Loucy (cell line): ENCODE data around the gene COL13A1.

Experiments
- H2AFZ ChIP-seq: fragments of 200-600 bp; sonication (generic); 2 replicates; pipeline ENCODE4 v1.6.0; 2016; ENCODE audit warnings: antibody characterized with exemption, mild to moderate bottlenecking, low read length, moderate library complexity
- H3F3A ChIP-seq: fragments of 200-600 bp; 2 replicates; pipeline ENCODE4 v1.6.0; 2016; ENCODE audit warnings: antibody characterized with exemption, low read depth, mild to moderate bottlenecking
- H3K27me3 ChIP-seq: fragments of 200-600 bp; sonication (generic); 2 replicates; pipeline ENCODE4 v1.6.1; 2014; ENCODE audit warnings: low read length, mild to moderate bottlenecking; ENCODE audit not compliant: insufficient read depth, poor library complexity, severe bottlenecking
- H3K36me3 ChIP-seq: fragments of 200-600 bp; sonication (generic); 2 replicates; pipeline ENCODE4 v1.6.1; 2016; ENCODE audit warnings: low read length; ENCODE audit not compliant: insufficient read depth
- H3K4me1 ChIP-seq: fragments of 200-600 bp; sonication (generic); 2 replicates; pipeline ENCODE4 v1.5.1; 2014; ENCODE audit warnings: low read length, mild to moderate bottlenecking; ENCODE audit not compliant: insufficient read depth, poor library complexity, severe bottlenecking
- H3K4me2 ChIP-seq: fragments of 200-600 bp; sonication (generic); 2 replicates; pipeline ENCODE4 v1.6.0; 2014; ENCODE audit warnings: antibody characterized with exemption, low read length, low read depth, mild to moderate bottlenecking; ENCODE audit not compliant: poor library complexity, severe bottlenecking
- H3K4me3 ChIP-seq: fragments of 200-600 bp; sonication (generic); 2 replicates; pipeline ENCODE4 v1.5.1; 2014; ENCODE audit warnings: low read length, mild to moderate bottlenecking, mixed read lengths; ENCODE audit not compliant: poor library complexity, severe bottlenecking
- H3K79me2 ChIP-seq: fragments of 200-600 bp; sonication (generic); 2 replicates; pipeline ENCODE4 v1.6.1; 2014; ENCODE audit warnings: low read length; ENCODE audit not compliant: insufficient read depth
- H3K9ac ChIP-seq: fragments of 200-600 bp; sonication (generic); 2 replicates; pipeline ENCODE4 v1.6.0; 2014; ENCODE audit warnings: mild to moderate bottlenecking, low read depth, low read length, moderate library complexity; ENCODE audit not compliant: poor library complexity, severe bottlenecking
- H3K9me2 ChIP-seq: fragments of 200-600 bp; sonication (generic); replicated peaks from 2 replicates; pipeline ENCODE4 v1.6.1; 2016; ENCODE audit warnings: low read depth, low read length, mixed read lengths
- H3K9me3 ChIP-seq: fragments of 200-600 bp; sonication (generic); 2 replicates; pipeline ENCODE4 v1.6.1; 2014; ENCODE audit warnings: mild to moderate bottlenecking, antibody characterized with exemption, low read length, low read depth; ENCODE audit not compliant: insufficient read depth
- H4K20me1 ChIP-seq: fragments of 200-600 bp; sonication (generic); 2 replicates; pipeline ENCODE4 v1.6.0; 2014; ENCODE audit warnings: antibody characterized with exemption, low read length, mild to moderate bottlenecking; ENCODE audit not compliant: insufficient read depth, poor library complexity, severe bottlenecking
- EZH2phosphoT487 ChIP-seq: fragments of 200-600 bp; IDR thresholded peaks from 2 replicates; pipeline ENCODE4 v1.6.1; 2018; ENCODE audit warnings: antibody characterized with exemption, mild to moderate bottlenecking, moderate library complexity, borderline replicate concordance
- TF ChIP-seq, protein P1 (sequence below): fragments of 200-600 bp; sonication (generic); conservative IDR thresholded peaks from 2 replicates; pipeline ENCODE4 v1.5.1; 2014; ENCODE audit warnings: mild to moderate bottlenecking, antibody characterized with exemption, low read length

COL13A1 gene

DNA sequence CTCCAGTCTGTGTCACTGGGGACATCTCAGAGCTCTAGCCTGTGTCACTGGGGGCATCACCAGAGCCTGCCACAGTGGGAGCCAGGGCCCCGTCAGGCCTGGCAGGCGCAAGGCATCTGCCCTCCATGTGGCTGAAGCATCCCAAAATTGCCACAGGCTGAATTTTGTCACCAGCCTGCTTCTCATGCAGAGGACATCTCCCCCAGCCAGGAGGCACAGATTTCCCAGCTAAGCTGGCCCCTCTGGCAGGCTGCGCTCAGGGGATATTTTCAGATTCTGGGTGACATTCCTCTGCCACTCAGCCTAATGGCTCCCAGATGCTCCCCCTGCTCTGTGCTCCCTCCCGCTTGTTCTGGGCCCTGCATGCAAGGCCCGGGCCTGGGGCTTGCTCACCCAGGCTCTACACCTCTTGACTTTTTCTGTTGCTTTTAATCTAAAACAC is 64.6 kb downstream of the COL13A1 start:
- no peaks in the 10 kb centered on the region for H4K20me1 ChIP-seq
- H3F3A ChIP-seq, result no peaks in the 10 kb centered on the region
- H3K36me3 ChIP-seq, result no peaks in the 10 kb centered on the region
- no peak overlapping the region for H3K4me2 ChIP-seq
- H3K9ac ChIP-seq, result no peak overlapping the region
- H3K4me1 ChIP-seq, result peaks cover 2% of the 10 kb centered on the region
- no peaks in the 10 kb centered on the region for H3K9me3 ChIP-seq
- TF ChIP-seq EZH2phosphoT487, result no peak
- H3K4me3 ChIP-seq, result no peak overlapping the region
- H3K9me2 ChIP-seq, result no peaks in the 10 kb centered on the region
- no peaks in the 10 kb centered on the region for H3K27me3 ChIP-seq
- no peak overlapping the region for H2AFZ ChIP-seq
- H3K79me2 ChIP-seq, result no peaks in the 10 kb centered on the region

DNA sequence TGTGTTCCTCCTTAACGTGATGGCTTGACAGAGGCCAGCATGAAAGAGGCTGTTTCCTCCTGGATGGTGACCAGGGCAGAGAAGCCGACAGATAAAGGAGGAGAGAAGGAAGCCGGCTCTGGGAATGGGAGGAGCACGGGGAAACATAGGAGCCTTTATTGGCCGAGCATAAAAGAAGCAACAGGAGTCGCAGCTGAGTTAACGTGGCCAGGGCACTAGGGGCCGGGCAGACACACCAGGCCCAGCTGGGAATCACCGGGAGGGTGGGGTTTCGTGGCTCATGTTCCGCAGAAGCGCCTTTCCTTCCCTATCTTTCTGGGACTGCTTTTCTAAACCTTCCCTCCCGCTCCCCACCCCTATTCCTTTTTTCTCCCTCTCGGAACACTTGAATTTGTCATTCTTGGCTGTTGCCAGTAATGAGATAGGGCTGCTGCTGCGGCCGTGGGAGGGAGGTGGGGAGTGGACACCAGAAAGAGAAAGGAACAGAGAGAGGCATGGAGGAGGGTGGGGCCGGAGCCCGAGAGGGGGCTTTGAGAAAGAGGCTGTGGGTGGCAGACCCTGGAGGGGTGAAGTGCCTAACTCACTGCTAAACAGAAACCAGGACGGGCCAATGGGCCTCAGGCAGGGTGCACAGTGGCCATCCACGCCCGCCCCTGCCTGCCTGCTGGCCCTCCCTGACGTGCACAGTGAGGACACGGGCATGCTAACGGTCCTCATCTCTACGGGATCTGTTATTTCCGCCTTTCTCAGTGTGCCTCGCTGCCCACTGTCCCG is 65.2 kb downstream of the COL13A1 start:
- Histone ChIP-seq H3K9me2 (no peaks in the 10 kb centered on the region), H3K9ac (no peak overlapping the region), H3K4me1 (no peaks in the 10 kb centered on the region), H3K27me3 (no peaks in the 10 kb centered on the region), H3K36me3 (no peaks in the 10 kb centered on the region), H4K20me1 (no peaks in the 10 kb centered on the region), H3F3A (no peaks in the 10 kb centered on the region), H2AFZ (no peak overlapping the region), H3K4me2 (no peak overlapping the region), H3K4me3 (no peak overlapping the region), H3K79me2 (no peaks in the 10 kb centered on the region), H3K9me3 (no peaks in the 10 kb centered on the region)
- TF ChIP-seq, protein P1, sequence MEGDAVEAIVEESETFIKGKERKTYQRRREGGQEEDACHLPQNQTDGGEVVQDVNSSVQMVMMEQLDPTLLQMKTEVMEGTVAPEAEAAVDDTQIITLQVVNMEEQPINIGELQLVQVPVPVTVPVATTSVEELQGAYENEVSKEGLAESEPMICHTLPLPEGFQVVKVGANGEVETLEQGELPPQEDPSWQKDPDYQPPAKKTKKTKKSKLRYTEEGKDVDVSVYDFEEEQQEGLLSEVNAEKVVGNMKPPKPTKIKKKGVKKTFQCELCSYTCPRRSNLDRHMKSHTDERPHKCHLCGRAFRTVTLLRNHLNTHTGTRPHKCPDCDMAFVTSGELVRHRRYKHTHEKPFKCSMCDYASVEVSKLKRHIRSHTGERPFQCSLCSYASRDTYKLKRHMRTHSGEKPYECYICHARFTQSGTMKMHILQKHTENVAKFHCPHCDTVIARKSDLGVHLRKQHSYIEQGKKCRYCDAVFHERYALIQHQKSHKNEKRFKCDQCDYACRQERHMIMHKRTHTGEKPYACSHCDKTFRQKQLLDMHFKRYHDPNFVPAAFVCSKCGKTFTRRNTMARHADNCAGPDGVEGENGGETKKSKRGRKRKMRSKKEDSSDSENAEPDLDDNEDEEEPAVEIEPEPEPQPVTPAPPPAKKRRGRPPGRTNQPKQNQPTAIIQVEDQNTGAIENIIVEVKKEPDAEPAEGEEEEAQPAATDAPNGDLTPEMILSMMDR, result no peak
- no peak for TF ChIP-seq EZH2phosphoT487

DNA sequence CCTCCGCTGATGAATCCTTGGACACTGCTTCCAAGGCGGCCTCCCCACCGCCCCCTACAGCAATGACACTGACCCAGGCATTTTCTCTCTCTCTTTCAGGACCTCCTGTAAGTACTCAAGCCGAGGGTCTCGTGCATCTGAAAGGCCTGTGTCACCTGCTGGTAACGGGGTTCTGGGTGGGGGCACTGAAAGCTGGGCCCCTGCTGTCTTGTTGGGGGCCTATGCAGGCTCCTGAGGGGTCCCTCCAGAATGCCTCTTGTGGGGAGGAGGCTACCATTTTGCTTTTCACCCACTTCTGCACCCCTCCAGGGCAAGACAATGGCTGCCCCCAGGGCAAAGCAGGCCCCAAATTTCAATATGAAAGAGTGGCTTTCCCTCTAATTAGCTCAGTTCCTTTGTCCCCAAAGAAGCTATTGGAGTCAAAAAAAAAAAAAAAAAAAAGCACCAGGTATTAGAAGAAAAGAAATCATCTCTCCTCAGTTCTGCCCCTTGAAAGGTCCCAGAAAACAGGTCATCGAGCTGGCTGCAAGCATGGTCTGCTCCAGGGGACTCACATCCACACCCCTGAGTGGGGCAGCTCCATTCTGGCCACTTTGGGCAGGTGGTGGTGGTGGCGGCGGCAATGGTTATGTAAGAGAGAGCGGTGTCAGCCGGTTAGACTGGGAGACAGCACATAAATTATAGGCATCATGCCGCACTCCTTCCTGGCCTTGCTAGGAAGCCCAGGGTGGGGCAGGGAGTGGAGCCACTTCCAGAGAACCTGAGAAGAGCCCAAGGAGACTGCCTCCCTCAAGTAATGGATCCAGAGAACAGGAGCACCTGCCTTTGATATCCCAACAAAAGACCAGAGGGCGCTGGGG is 66.2 kb downstream of the COL13A1 start:
- H3F3A ChIP-seq, result no peaks in the 10 kb centered on the region
- H2AFZ ChIP-seq, result no peak overlapping the region
- H3K9me3 ChIP-seq, result no peaks in the 10 kb centered on the region
- H4K20me1 ChIP-seq, result no peaks in the 10 kb centered on the region
- H3K27me3 ChIP-seq, result no peaks in the 10 kb centered on the region
- TF ChIP-seq, protein P1, result no peak
- no peak for TF ChIP-seq EZH2phosphoT487
- no peak overlapping the region for H3K9ac ChIP-seq
- no peak overlapping the region for H3K4me2 ChIP-seq
- H3K4me1 ChIP-seq, result no peaks in the 10 kb centered on the region
- H3K36me3 ChIP-seq, result no peaks in the 10 kb centered on the region
- H3K4me3 ChIP-seq, result no peak overlapping the region
- no peaks in the 10 kb centered on the region for H3K9me2 ChIP-seq
- no peaks in the 10 kb centered on the region for H3K79me2 ChIP-seq
